ENCODE measurements around the gene CIB4.
"Not testable (repeated sequence)": the region's sequence is repeated elsewhere in the genome, so short reads cannot be mapped to it uniquely, and the experiment has no call there.

Gene CIB4

GRCh38 chr2:26580151-26580550 is 61.0 kb downstream of the CIB4 start:
- no peak for DNase-seq

- no peak for DNase-seq
These were observed 61.5 kb downstream of the CIB4 start for GRCh38 chr2:26579723-26580040.

GRCh38 chr2:26579025-26579722 is 62.0 kb downstream of the CIB4 start:
- DNase-seq, result no peak

GRCh38 chr2:26578581-26578980 is 62.6 kb downstream of the CIB4 start:
- DNase-seq, result no peak

GRCh38 chr2:26578113-26578458 is 63.1 kb downstream of the CIB4 start:
- no peak for DNase-seq

GRCh38 chr2:26577442-26578112 is 63.6 kb downstream of the CIB4 start:
- peak; percentile 40 to 70 for DNase-seq

GRCh38 chr2:26576565-26577441 is 64.4 kb downstream of the CIB4 start:
- DNase-seq, result no peak

- no peak for DNase-seq
These were observed 65.2 kb downstream of the CIB4 start for GRCh38 chr2:26575836-26576564.

- DNase-seq, result no peak
These were observed 66.1 kb downstream of the CIB4 start for GRCh38 chr2:26574900-26575560.

GRCh38 chr2:26574066-26574899 is 66.9 kb downstream of the CIB4 start:
- no peak for DNase-seq

- no peak for DNase-seq
These were observed 67.8 kb downstream of the CIB4 start for GRCh38 chr2:26573241-26573925.

- no peak for DNase-seq
These were observed 68.6 kb downstream of the CIB4 start for GRCh38 chr2:26572591-26572990.

- no peak for DNase-seq
These were observed 69.8 kb downstream of the CIB4 start for GRCh38 chr2:26571316-26571715.

GRCh38 chr2:26570083-26570430 is 71.1 kb downstream of the CIB4 start:
- no peak for DNase-seq

GRCh38 chr2:26569216-26570082 is 71.7 kb downstream of the CIB4 start:
- no peak for DNase-seq

- DNase-seq, result no peak
These were observed 72.9 kb downstream of the CIB4 start for GRCh38 chr2:26568076-26568890.

GRCh38 chr2:26567534-26567933 is 73.6 kb downstream of the CIB4 start:
- no peak for DNase-seq

GRCh38 chr2:26566731-26567130 is 74.4 kb downstream of the CIB4 start:
- not testable (repeated sequence) for DNase-seq

GRCh38 chr2:26566081-26566375 is 75.1 kb downstream of the CIB4 start:
- DNase-seq, result no peak

All from SW 1271 (cell line).